Muscle of back (tissue), 11 donors: ENCODE results near the gene MBP. TPM values are rescaled to one million over a fixed set of nuclear protein-coding genes. Genes with fewer than 3 reads are reported as not detected.
A peak's percentile ranks its signal among the peaks of the same experiment; 100 is the strongest.
"Not testable (repeated sequence)": the region's sequence is repeated elsewhere in the genome, so short reads cannot be mapped to it uniquely, and the experiment has no call there.

Experiments
- DNase-seq, 3 donors: peaks; one replicate each; pipeline versions ENCODE4 v3.0.0 to v3.0.0-alpha.2; 2013
- polyA plus RNA-seq, 10 donors: library from polyadenylated mRNA; unstranded; fragments of 120-200 nt; gene quantifications; one replicate each; pipeline ENCODE4 v1.2.1, GENCODE V29; 2013; ENCODE audit not compliant: insufficient read length in 10 of 10

Gene MBP
- polyA plus RNA-seq, 10 donors, result 11.9 to 21.9 (median 16.2) TPM

- no peak for DNase-seq
Observed at GRCh38 chr18:76955524-76956170, 176.9 kb downstream of the MBP start.

DNA sequence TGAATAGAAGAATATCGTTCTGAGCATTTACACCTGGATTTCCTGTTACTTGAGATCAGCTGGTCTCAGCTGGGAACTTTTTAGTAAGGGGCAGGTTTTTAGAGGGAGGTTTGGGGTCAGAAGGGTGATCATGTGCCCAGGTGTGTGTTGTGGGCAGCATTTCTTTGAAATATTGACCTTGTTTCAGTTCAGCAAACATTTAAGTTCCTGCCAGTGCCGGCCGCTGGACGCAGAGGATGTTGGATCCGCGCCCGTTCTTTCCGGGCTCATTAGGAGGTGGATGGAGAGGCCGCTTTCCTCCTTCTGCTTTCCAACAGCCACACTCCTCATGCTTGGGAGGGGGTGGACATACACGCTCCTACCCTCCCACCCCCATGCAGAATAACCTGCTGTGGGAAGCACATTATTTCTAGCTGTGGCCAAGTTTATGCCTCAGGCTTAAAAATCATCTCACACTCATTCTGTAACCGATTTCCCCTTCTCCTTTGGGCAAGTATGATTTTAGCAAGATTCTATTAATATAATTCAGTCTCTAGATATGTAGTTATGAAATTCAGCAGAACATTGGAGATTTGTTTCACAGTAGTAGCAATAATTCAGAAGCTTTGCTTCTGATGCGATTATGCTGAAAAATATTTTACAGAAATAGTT lies 178.9 kb downstream of the MBP start:
- DNase-seq, result peak in 2 of 3 donors; percentile 69 to 80

DNA sequence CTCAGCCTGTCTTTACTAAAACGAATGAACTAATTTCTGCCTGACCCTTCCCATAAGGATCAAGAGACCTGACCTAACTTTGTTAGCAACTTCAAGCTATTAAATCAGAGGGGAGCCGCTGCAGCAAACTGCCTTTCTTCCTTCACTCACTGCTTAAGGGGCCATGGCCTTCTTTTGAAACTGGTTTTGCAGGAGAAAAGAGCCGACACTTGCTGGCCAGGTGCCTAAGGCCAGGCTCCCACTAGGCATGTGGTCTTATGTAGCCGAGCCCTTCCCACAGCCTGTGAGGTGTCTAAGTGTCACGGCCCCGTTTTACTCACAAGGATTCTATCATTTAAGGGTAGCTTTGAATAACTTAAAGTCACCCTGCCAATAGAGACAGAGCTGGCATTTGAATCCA lies 179.4 kb downstream of the MBP start:
- DNase-seq, result no peak

DNA sequence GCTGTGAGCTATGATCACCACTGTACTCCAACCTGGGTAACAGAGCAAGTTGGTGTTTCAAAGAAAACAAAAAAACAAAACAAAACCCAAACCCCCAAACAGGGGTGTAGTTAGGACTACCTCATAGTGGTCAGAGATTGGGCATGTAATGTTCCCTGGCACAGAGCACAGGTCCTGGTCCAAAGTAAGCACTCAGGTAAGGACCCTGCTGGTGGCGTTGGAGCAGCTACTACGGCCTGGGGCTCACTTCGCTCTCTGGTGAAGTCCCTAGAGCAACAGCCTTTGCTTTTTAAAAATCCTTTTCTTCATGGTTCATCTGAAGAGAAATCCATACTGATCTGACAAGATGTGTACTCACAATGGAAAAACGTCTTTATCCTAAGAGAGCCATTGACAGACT lies 179.8 kb downstream of the MBP start:
- DNase-seq, result no peak

GRCh38 chr18:76951456-76952247 lies 180.9 kb downstream of the MBP start:
- DNase-seq, result no peak

GRCh38 chr18:76948345-76948744 lies 184.2 kb downstream of the MBP start:
- no peak for DNase-seq

- DNase-seq, result not testable (repeated sequence)
Observed at GRCh38 chr18:76944346-76944745, 188.2 kb downstream of the MBP start.

DNA sequence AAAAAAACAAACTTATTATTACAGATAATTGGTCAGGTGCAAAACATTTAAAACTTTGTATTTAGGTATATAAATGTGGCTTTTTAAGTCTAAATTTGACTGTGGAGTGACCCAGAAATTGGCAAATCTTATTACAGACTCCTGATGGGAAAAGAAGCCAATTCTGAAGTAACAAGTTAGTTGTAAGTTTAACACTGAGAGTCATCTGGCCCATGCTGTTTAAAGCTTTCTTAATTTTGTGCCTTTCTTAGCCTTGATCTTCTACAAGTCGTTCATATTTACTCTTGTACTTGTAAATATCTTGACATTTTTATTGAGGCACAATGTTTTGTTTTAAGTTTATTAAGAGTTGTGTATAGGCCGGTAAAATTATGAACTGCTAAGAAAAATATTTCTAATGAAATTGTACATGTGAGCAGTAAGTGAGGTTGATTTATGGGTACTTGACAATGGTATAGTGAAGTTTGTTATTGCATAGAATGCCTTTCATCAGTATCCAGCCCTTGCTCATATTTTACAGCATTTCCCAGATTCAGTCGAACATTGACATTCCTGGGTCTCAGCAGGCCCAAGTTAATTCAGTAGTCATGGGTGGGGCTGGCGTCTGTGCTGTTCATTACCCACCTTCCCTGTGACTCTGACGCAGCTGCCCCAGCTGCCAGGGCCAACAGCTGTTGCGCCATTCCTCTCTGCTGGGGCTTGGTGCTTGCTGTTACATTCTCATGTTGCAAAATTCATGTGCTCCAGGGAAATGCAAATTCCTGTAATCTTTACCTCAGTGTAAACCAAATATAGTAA lies 188.8 kb downstream of the MBP start:
- DNase-seq, result peak in 2 of 3 donors; percentile 10 to 49

DNA sequence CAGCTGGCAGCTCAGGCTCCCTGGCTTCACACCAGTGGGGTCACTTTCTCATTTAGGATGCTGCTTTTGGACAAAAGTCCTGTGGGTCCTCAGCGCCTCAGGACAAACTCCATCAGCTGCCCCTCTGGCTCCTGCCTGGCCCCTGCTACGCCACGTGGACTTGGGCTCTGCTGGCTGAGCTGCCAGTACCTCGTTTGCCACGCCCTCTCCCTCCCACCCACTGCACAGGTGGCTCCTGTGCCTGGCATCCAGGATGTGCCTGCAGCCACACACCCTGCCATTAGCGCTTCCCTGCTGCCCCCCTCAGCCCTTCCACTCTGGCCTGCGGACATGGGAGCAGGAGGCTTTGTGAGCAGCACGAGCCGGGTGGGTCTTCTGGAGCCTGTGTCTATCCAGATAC lies 191.3 kb downstream of the MBP start:
- DNase-seq, result no peak

DNA sequence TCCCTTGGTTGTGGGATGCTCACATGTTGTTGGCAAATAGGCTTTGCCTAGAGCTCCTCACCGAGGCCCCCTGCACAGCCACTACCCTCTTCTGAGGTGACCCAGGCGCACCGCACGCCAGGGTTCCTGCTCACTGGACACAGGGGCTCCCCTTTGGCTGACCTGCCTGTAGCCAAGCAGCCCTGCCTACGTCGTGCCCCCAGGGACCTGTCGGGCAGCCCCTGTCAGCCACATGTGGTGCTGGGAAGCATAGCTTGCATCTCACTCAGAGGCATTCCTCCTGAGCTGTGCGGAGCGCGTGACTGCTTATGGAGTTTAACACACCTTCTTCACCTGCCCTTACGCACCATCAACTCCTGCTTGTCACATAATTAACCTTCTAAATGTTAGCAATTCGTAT lies 194.0 kb downstream of the MBP start:
- DNase-seq, result no peak

GRCh38 chr18:76937597-76937996 lies 195.0 kb downstream of the MBP start:
- DNase-seq, result no peak

- no peak for DNase-seq
Observed at GRCh38 chr18:76936877-76937276, 195.7 kb downstream of the MBP start.

- no peak for DNase-seq
Observed at GRCh38 chr18:76935722-76936337, 196.8 kb downstream of the MBP start.

GRCh38 chr18:76932026-76932819 lies 200.4 kb downstream of the MBP start:
- DNase-seq, result no peak

- DNase-seq, result no peak
Observed at GRCh38 chr18:76931171-76931570, 201.4 kb downstream of the MBP start.

Other genes starting within 250 kb of the MBP start
- gene GALR1, start 117.1 kb upstream of the MBP start, polyA plus RNA-seq, result under 1 TPM; 0.03 to 0.13 (median 0.05) TPM